HEK293 (cell line): ENCODE data around the gene ZNF578.

ENCODE experiments used
- BCL11B ChIP-seq: fragments of 450-650 bp; formaldehyde crosslinking; IDR thresholded peaks from 2 replicates; pipeline ENCODE4 v1.5.1; 2016; ENCODE audit warnings: low read depth, missing biosample characterization, missing genetic modification characterization
- OSR2 ChIP-seq: fragments of 450-650 bp; formaldehyde crosslinking; IDR thresholded peaks from 2 replicates; pipeline ENCODE4 v1.5.1; 2016; ENCODE audit warnings: missing biosample characterization, missing genetic modification characterization
- OVOL3 ChIP-seq: fragments of 450-650 bp; formaldehyde crosslinking; IDR thresholded peaks from 2 replicates; pipeline ENCODE4 v1.5.1; 2016; ENCODE audit warnings: missing biosample characterization, missing genetic modification characterization
- YY1 ChIP-seq: fragments of 450-650 bp; formaldehyde crosslinking; IDR thresholded peaks from 2 replicates; pipeline ENCODE4 v1.5.1; 2018; ENCODE audit warnings: missing biosample characterization, missing genetic modification characterization
- ZBTB1 ChIP-seq: fragments of 450-650 bp; formaldehyde crosslinking; IDR thresholded peaks from 2 replicates; pipeline ENCODE4 v1.5.1; 2016; ENCODE audit warnings: missing biosample characterization, missing genetic modification characterization
- ZBTB10 ChIP-seq: fragments of 450-650 bp; formaldehyde crosslinking; IDR thresholded peaks from 2 replicates; pipeline ENCODE4 v1.5.1; 2016; ENCODE audit warnings: missing biosample characterization, missing genetic modification characterization
- ZBTB11 ChIP-seq: fragments of 450-650 bp; formaldehyde crosslinking; conservative IDR thresholded peaks from 2 replicates; pipeline ENCODE4 v1.5.1; 2016; ENCODE audit warnings: low read depth, missing biosample characterization, missing genetic modification characterization
- ZBTB48 ChIP-seq: fragments of 450-650 bp; formaldehyde crosslinking; IDR thresholded peaks from 2 replicates; pipeline ENCODE4 v1.5.1; 2016; ENCODE audit warnings: missing biosample characterization, missing genetic modification characterization
- ZBTB7A ChIP-seq: fragments of 450-650 bp; formaldehyde crosslinking; IDR thresholded peaks from 2 replicates; pipeline ENCODE4 v1.5.1; 2016; ENCODE audit warnings: low read depth, missing biosample characterization, missing genetic modification characterization
- ZNF146 ChIP-seq: fragments of 450-650 bp; formaldehyde crosslinking; IDR thresholded peaks from 2 replicates; pipeline ENCODE4 v1.5.1; 2016; ENCODE audit warnings: missing biosample characterization, missing genetic modification characterization
- ZNF184 ChIP-seq: fragments of 450-650 bp; IDR thresholded peaks from 2 replicates; pipeline ENCODE4 v1.5.1; 2018; ENCODE audit warnings: missing biosample characterization, mild to moderate bottlenecking, missing genetic modification characterization
- ZNF239 ChIP-seq: fragments of 450-650 bp; formaldehyde crosslinking; IDR thresholded peaks from 2 replicates; pipeline ENCODE4 v1.5.1; 2016; ENCODE audit warnings: missing biosample characterization, missing genetic modification characterization
- ZNF274 ChIP-seq, 2 experiments: fragments of 200-500 bp in 1 of 2; fragments of 450-650 bp in 1 of 2; sonication (Bioruptor generic) in 1 of 2; formaldehyde crosslinking in 1 of 2; IDR thresholded peaks; 2 replicates each; pipeline versions ENCODE4 v1.5.1 to v1.6.1; 2014 to 2016; ENCODE audit warnings: borderline replicate concordance in 1 of 2, inconsistent platforms in 1 of 2, low read length in 1 of 2, missing biosample characterization in 1 of 2, missing genetic modification characterization in 1 of 2
- ZNF292 ChIP-seq: fragments of 450-650 bp; formaldehyde crosslinking; IDR thresholded peaks from 2 replicates; pipeline ENCODE4 v1.5.1; 2016; ENCODE audit warnings: low read depth, missing biosample characterization, missing genetic modification characterization, borderline replicate concordance
- ZNF324 ChIP-seq: fragments of 450-650 bp; formaldehyde crosslinking; IDR thresholded peaks from 2 replicates; pipeline ENCODE4 v1.5.1; 2016; ENCODE audit warnings: missing biosample characterization, missing genetic modification characterization
- ZNF366 ChIP-seq: fragments of 450-650 bp; formaldehyde crosslinking; conservative IDR thresholded peaks from 2 replicates; pipeline ENCODE4 v1.5.1; 2016; ENCODE audit warnings: missing biosample characterization, missing genetic modification characterization
- ZNF404 ChIP-seq: fragments of 450-650 bp; formaldehyde crosslinking; IDR thresholded peaks from 2 replicates; pipeline ENCODE4 v1.5.1; 2017; ENCODE audit warnings: missing biosample characterization, missing genetic modification characterization
- ZNF423 ChIP-seq: fragments of 450-650 bp; formaldehyde crosslinking; IDR thresholded peaks from 2 replicates; pipeline ENCODE4 v1.5.1; 2016; ENCODE audit warnings: missing biosample characterization, missing genetic modification characterization
- ZNF449 ChIP-seq: fragments of 450-650 bp; formaldehyde crosslinking; IDR thresholded peaks from 2 replicates; pipeline ENCODE4 v1.5.1; 2017; ENCODE audit warnings: missing biosample characterization, mild to moderate bottlenecking, missing genetic modification characterization, moderate library complexity
- ZNF501 ChIP-seq: fragments of 450-650 bp; formaldehyde crosslinking; IDR thresholded peaks from 2 replicates; pipeline ENCODE4 v1.5.1; 2016; ENCODE audit warnings: missing biosample characterization, missing genetic modification characterization
- ZNF510 ChIP-seq: fragments of 450-650 bp; formaldehyde crosslinking; IDR thresholded peaks from 2 replicates; pipeline ENCODE4 v1.5.1; 2018; ENCODE audit warnings: mild to moderate bottlenecking, missing genetic modification characterization, missing biosample characterization; ENCODE audit not compliant: insufficient replicate concordance
- ZNF544 ChIP-seq: fragments of 450-650 bp; formaldehyde crosslinking; IDR thresholded peaks from 2 replicates; pipeline ENCODE4 v1.5.0; 2017; ENCODE audit warnings: missing biosample characterization, missing genetic modification characterization
- ZNF560 ChIP-seq: fragments of 450-650 bp; formaldehyde crosslinking; IDR thresholded peaks from 2 replicates; pipeline ENCODE4 v1.5.1; 2017; ENCODE audit warnings: missing biosample characterization, missing genetic modification characterization, borderline replicate concordance
- ZNF571 ChIP-seq: fragments of 450-650 bp; formaldehyde crosslinking; IDR thresholded peaks from 2 replicates; pipeline ENCODE4 v1.5.0; 2017; ENCODE audit warnings: missing biosample characterization, missing genetic modification characterization
- ZNF600 ChIP-seq: fragments of 450-650 bp; formaldehyde crosslinking; IDR thresholded peaks from 2 replicates; pipeline ENCODE4 v1.5.1; 2016; ENCODE audit warnings: missing biosample characterization, missing genetic modification characterization
- ZNF623 ChIP-seq: fragments of 450-650 bp; formaldehyde crosslinking; IDR thresholded peaks from 2 replicates; pipeline ENCODE4 v1.5.1; 2016; ENCODE audit warnings: missing biosample characterization, missing genetic modification characterization
- ZNF624 ChIP-seq: fragments of 450-650 bp; formaldehyde crosslinking; IDR thresholded peaks from 2 replicates; pipeline ENCODE4 v1.5.1; 2017; ENCODE audit warnings: missing biosample characterization, missing genetic modification characterization
- ZNF645 ChIP-seq: fragments of 450-650 bp; formaldehyde crosslinking; IDR thresholded peaks from 2 replicates; pipeline ENCODE4; 2016; ENCODE audit warnings: missing biosample characterization, missing genetic modification characterization
- ZNF658 ChIP-seq: fragments of 450-650 bp; formaldehyde crosslinking; IDR thresholded peaks from 2 replicates; pipeline ENCODE4; 2016; ENCODE audit warnings: missing biosample characterization, missing genetic modification characterization
- ZNF701 ChIP-seq: fragments of 450-650 bp; formaldehyde crosslinking; IDR thresholded peaks from 2 replicates; pipeline ENCODE4 v1.5.1; 2016; ENCODE audit warnings: missing biosample characterization, missing genetic modification characterization
- ZXDB ChIP-seq: fragments of 450-650 bp; formaldehyde crosslinking; IDR thresholded peaks from 2 replicates; pipeline ENCODE4 v1.5.1; 2016; ENCODE audit warnings: missing biosample characterization, missing genetic modification characterization

ZNF578 gene

GRCh38 chr19:52527134-52527955, 74.0 kb downstream of the ZNF578 start, which contains the start of gene ZNF808 (continued):
- TF ChIP-seq ZNF292 (no peak), ZNF423 (no peak), ZNF624 (tag by site-specific recombination) (no peak), ZNF600 (no peak), ZNF701 (tag by site-specific recombination) (no peak), ZNF404 (tag by site-specific recombination) (no peak), ZNF623 (tag by site-specific recombination) (no peak), ZNF239 (tag by site-specific recombination) (no peak), YY1 (tag by site-specific recombination) (no peak), ZNF501 (no peak), ZNF571 (no peak), ZNF645 (tag by site-specific recombination) (no peak), ZBTB1 (tag by site-specific recombination) (no peak), ZNF324 (tag by site-specific recombination) (no peak), ZNF510 (tag by site-specific recombination) (no peak), ZBTB48 (tag by site-specific recombination) (no peak), ZBTB7A (tag by site-specific recombination) (no peak), ZBTB11 (tag by site-specific recombination) (peak; percentile 58; the same call in 1 of the 2 replicates), ZXDB (tag by site-specific recombination) (peak; percentile 17; the same call in 1 of the 2 replicates), OVOL3 (no peak), ZNF366 (tag by site-specific recombination) (no peak), ZNF184 (tag by site-specific recombination) (no peak), ZNF658 (tag by site-specific recombination) (no peak), ZNF544 (tag by site-specific recombination) (no peak), ZNF560 (tag by site-specific recombination) (peak; percentile 0; the same call in 1 of the 2 replicates), ZNF274 (IDR thresholded peaks at IDR 0.05; ENCODE audit: low read length) (no peak), ZNF274 (tag by site-specific recombination; IDR thresholded peaks at IDR 0.05; ENCODE audit: borderline replicate concordance) (no peak), ZBTB10 (tag by site-specific recombination) (no peak), ZNF146 (tag by site-specific recombination) (no peak), ZNF449 (tag by site-specific recombination) (no peak), BCL11B (tag by site-specific recombination) (no peak), OSR2 (tag by site-specific recombination) (no peak; the same call in 1 of the 2 replicates)
- TF ChIP-seq, all 188 proteins: peak for 30
